Tibial artery (tissue), 4 donors: ENCODE measurements around the gene RPS24.

ENCODE experiments used
- DNase-seq, 2 donors: peaks; one replicate each; pipeline ENCODE4 v3.0.0-alpha.2; 2019
- H3K27ac ChIP-seq, 2 donors: fragments of 200-600 bp; sonication (generic) in 1 of 2; 1 replicate in 1 of 2; 2 replicates in 1 of 2; pipeline ENCODE4 v1.5.1; 2018 to 2019; ENCODE audit warnings: mild to moderate bottlenecking in 1 of 2
- H3K27me3 ChIP-seq, 2 donors: fragments of 200-600 bp; sonication (generic) in 1 of 2; one replicate each; pipeline versions ENCODE4 v1.5.1 to v1.6.0; 2016 to 2019
- H3K36me3 ChIP-seq, 3 donors: fragments of 200-600 bp; sonication (generic) in 2 of 3; one replicate each; pipeline ENCODE4 v1.5.1; 2016 to 2019; ENCODE audit warnings: mild to moderate bottlenecking in 2 of 3
- H3K4me1 ChIP-seq, 4 donors: fragments of 200-600 bp; sonication (generic) in 2 of 4; 1 replicate in 3 of 4; 2 replicates in 1 of 4; pipeline ENCODE4 v1.5.1; 2016 to 2019
- H3K4me3 ChIP-seq, 2 donors: fragments of 200-600 bp; sonication (generic) in 1 of 2; 1 replicate in 1 of 2; 2 replicates in 1 of 2; pipeline ENCODE4 v1.5.1; 2018 to 2019; ENCODE audit warnings: mild to moderate bottlenecking in 2 of 2
- H3K9me3 ChIP-seq, 3 donors: fragments of 200-600 bp; sonication (generic) in 1 of 3; one replicate each; pipeline ENCODE4 v1.5.1; 2016 to 2019
- CTCF ChIP-seq, 2 experiments: fragments of 200-600 bp in 1 of 2; fragments of 450-650 bp in 1 of 2; IDR thresholded peaks; one replicate each; pipeline ENCODE4 v1.5.1; 2017 to 2019; ENCODE audit warnings: antibody characterized with exemption in 2 of 2, mild to moderate bottlenecking in 1 of 2, moderate library complexity in 1 of 2
- intact Hi-C: fragments of 100-400 bp; cut with DNase I; formaldehyde crosslinking; loops from one replicate; pipeline ENCODE4 v1.15.0; 2023; ENCODE audit warnings: low total_unique reads

RPS24 gene

GRCh38 chr10:78042752-78043104 is 9.1 kb downstream of the RPS24 start:
- H3K4me1 ChIP-seq: peaks cover 0 to 19% (median 11%) of the 10 kb centered on the region in 4 donors

GRCh38 chr10:78044179-78044578 is 10.5 kb downstream of the RPS24 start:
- no peak overlapping the region for H3K4me3 ChIP-seq
- peaks cover 0 to 18% (median 8%) of the 10 kb centered on the region in 4 donors for H3K4me1 ChIP-seq
- TF ChIP-seq CTCF (IDR thresholded peaks at IDR 0.05): no peak
- no peak for DNase-seq
- H3K9me3 ChIP-seq: no peaks in the 10 kb centered on the region
- intact Hi-C loops: loop anchor here (10.0 kb wide), 1 partner anchor 171 kb away; no protein-coding TSS in a partner anchor
- H3K36me3 ChIP-seq: peaks cover 13 to 46% (median 36%) of the 10 kb centered on the region in 3 donors
- H3K27me3 ChIP-seq: no peaks in the 10 kb centered on the region
- H3K27ac ChIP-seq: no peak overlapping the region

More at GRCh38 chr10:78042752-78043104, 9.1 kb downstream of the RPS24 start:
- intact Hi-C loops: loop anchor here (10.0 kb wide), 1 partner anchor 172 kb away; no protein-coding TSS in a partner anchor
- Histone ChIP-seq H3K4me3 (no peak overlapping the region), H3K36me3 (peaks cover 26 to 58% (median 50%) of the 10 kb centered on the region in 3 donors), H3K9me3 (no peaks in the 10 kb centered on the region), H3K27ac (no peak overlapping the region), H3K27me3 (no peaks in the 10 kb centered on the region)
- no peak for TF ChIP-seq CTCF (IDR thresholded peaks at IDR 0.05)
- DNase-seq: no peak

GRCh38 chr10:78044699-78045098 is 11.0 kb downstream of the RPS24 start:
- intact Hi-C loops: loop anchor here (5.0 to 10.0 kb wide), 4 partner anchors 170 to 1153 kb away; no protein-coding TSS in a partner anchor
- no peak overlapping the region for H3K27ac ChIP-seq

GRCh38 chr10:78045237-78045636 is 11.6 kb downstream of the RPS24 start:
- H3K27ac ChIP-seq: no peak overlapping the region
- peaks cover 0 to 18% (median 8%) of the 10 kb centered on the region in 4 donors for H3K4me1 ChIP-seq
- no peak for DNase-seq
- H3K4me3 ChIP-seq: no peak overlapping the region
- H3K9me3 ChIP-seq: no peaks in the 10 kb centered on the region
- H3K36me3 ChIP-seq: peaks cover 5 to 43% (median 26%) of the 10 kb centered on the region in 3 donors
- TF ChIP-seq CTCF (IDR thresholded peaks at IDR 0.05): no peak
- no peaks in the 10 kb centered on the region for H3K27me3 ChIP-seq
- intact Hi-C loops: loop anchor here (5.0 to 10.0 kb wide), 4 partner anchors 170 to 1152 kb away; no protein-coding TSS in a partner anchor

More at GRCh38 chr10:78044699-78045098, 11.0 kb downstream of the RPS24 start:
- Histone ChIP-seq H3K4me1 (peaks cover 0 to 18% (median 8%) of the 10 kb centered on the region in 4 donors), H3K27me3 (no peaks in the 10 kb centered on the region), H3K4me3 (no peak overlapping the region), H3K9me3 (no peaks in the 10 kb centered on the region), H3K36me3 (peaks cover 11 to 45% (median 31%) of the 10 kb centered on the region in 3 donors)
- TF ChIP-seq CTCF (IDR thresholded peaks at IDR 0.05): no peak
- DNase-seq: no peak

- H3K4me1 ChIP-seq: peaks cover 0 to 18% (median 8%) of the 10 kb centered on the region in 4 donors
- no peak for TF ChIP-seq CTCF (IDR thresholded peaks at IDR 0.05)
- intact Hi-C loops: loop anchor here (5.0 to 10.0 kb wide), 4 partner anchors 169 to 1151 kb away; no protein-coding TSS in a partner anchor
- H3K27me3 ChIP-seq: no peaks in the 10 kb centered on the region
- H3K36me3 ChIP-seq: peaks cover 0 to 40% (median 20%) of the 10 kb centered on the region in 3 donors
- no peaks in the 10 kb centered on the region for H3K9me3 ChIP-seq
- H3K4me3 ChIP-seq: no peak overlapping the region
- H3K27ac ChIP-seq: no peak overlapping the region
- no peak for DNase-seq
Observed at GRCh38 chr10:78045856-78046255, 12.2 kb downstream of the RPS24 start.
